ENCODE measurements around the gene RIPK4. TPM values are rescaled to one million over a fixed set of nuclear protein-coding genes. Genes with fewer than 3 reads are reported as not detected.
"Not testable (repeated sequence)": the region's sequence is repeated elsewhere in the genome, so short reads cannot be mapped to it uniquely, and the experiment has no call there.

RIPK4 gene
- polyA plus RNA-seq, 1 donor from 2014 or later, result not detected

DNA sequence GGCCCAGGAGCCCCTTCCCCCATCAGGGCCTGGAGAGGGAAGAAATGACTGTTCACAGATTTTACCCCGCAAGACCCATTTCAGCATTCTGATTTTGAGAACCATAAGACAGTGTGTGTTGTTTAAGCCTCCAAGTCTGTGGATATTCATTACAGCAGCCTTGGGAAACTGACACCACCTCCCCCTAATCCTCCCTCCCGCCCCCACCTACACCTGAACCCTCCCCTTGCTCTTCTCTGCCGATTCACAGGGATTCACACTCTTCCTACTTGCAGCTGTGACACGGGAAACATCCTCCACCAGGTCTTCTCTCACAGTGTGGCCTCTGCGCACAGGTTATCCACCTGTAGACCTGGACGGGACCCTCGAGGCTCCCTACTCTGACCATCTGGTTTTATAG lies 50.1 kb downstream of the RIPK4 start:
- Histone ChIP-seq H3K4me2 (ENCODE audit: low read length) (no peak overlapping the region), H3K36me3 (ENCODE audit: insufficient read depth, low read length) (no peaks in the 10 kb centered on the region), H3K27ac (ENCODE audit: low read length) (no peak overlapping the region), H3F3A (ENCODE audit: insufficient read depth, low read length, poor library complexity, severe bottlenecking) (no peaks in the 10 kb centered on the region), H2AFZ (ENCODE audit: low read depth, low read length) (no peak overlapping the region), H4K20me1 (ENCODE audit: insufficient read depth) (no peaks in the 10 kb centered on the region), H3K9ac (ENCODE audit: low read length) (no peak overlapping the region), H3K27me3 (ENCODE audit: insufficient read depth, low read depth, low read length) (no peaks in the 10 kb centered on the region), H3K79me2 (replicated peaks; ENCODE audit: insufficient read depth, low read length) (no peaks in the 10 kb centered on the region), H3K4me3 (ENCODE audit: low read length) (no peak overlapping the region), H3K9me3 (ENCODE audit: low read length) (no peaks in the 10 kb centered on the region), H3K9me2 (ENCODE audit: insufficient read depth, low read length) (no peaks in the 10 kb centered on the region)
- TF ChIP-seq TAF1 (IDR thresholded peaks at IDR 0.05; ENCODE audit: low read depth) (no peak), RAD21 (conservative IDR thresholded peaks at IDR 0.05) (no peak), POLR2AphosphoS5 (IDR thresholded peaks at IDR 0.05) (no peak), SMC3 (conservative IDR thresholded peaks at IDR 0.05; ENCODE audit: poor library complexity) (no peak), MXI1 (conservative IDR thresholded peaks at IDR 0.05; ENCODE audit: poor library complexity, severe bottlenecking) (no peak), CTCF (IDR thresholded peaks at IDR 0.05; ENCODE audit: poor library complexity, severe bottlenecking) (no peak), EZH2 (IDR thresholded peaks at IDR 0.05; ENCODE audit: borderline replicate concordance, insufficient read depth, low read length, poor library complexity, severe bottlenecking) (no peak), EP300 (conservative IDR thresholded peaks at IDR 0.05; ENCODE audit: poor library complexity, severe bottlenecking) (no peak)
- TF ChIP-seq, protein P1, sequence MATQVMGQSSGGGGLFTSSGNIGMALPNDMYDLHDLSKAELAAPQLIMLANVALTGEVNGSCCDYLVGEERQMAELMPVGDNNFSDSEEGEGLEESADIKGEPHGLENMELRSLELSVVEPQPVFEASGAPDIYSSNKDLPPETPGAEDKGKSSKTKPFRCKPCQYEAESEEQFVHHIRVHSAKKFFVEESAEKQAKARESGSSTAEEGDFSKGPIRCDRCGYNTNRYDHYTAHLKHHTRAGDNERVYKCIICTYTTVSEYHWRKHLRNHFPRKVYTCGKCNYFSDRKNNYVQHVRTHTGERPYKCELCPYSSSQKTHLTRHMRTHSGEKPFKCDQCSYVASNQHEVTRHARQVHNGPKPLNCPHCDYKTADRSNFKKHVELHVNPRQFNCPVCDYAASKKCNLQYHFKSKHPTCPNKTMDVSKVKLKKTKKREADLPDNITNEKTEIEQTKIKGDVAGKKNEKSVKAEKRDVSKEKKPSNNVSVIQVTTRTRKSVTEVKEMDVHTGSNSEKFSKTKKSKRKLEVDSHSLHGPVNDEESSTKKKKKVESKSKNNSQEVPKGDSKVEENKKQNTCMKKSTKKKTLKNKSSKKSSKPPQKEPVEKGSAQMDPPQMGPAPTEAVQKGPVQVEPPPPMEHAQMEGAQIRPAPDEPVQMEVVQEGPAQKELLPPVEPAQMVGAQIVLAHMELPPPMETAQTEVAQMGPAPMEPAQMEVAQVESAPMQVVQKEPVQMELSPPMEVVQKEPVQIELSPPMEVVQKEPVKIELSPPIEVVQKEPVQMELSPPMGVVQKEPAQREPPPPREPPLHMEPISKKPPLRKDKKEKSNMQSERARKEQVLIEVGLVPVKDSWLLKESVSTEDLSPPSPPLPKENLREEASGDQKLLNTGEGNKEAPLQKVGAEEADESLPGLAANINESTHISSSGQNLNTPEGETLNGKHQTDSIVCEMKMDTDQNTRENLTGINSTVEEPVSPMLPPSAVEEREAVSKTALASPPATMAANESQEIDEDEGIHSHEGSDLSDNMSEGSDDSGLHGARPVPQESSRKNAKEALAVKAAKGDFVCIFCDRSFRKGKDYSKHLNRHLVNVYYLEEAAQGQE (IDR thresholded peaks at IDR 0.05; ENCODE audit: borderline replicate concordance), result no peak

DNA sequence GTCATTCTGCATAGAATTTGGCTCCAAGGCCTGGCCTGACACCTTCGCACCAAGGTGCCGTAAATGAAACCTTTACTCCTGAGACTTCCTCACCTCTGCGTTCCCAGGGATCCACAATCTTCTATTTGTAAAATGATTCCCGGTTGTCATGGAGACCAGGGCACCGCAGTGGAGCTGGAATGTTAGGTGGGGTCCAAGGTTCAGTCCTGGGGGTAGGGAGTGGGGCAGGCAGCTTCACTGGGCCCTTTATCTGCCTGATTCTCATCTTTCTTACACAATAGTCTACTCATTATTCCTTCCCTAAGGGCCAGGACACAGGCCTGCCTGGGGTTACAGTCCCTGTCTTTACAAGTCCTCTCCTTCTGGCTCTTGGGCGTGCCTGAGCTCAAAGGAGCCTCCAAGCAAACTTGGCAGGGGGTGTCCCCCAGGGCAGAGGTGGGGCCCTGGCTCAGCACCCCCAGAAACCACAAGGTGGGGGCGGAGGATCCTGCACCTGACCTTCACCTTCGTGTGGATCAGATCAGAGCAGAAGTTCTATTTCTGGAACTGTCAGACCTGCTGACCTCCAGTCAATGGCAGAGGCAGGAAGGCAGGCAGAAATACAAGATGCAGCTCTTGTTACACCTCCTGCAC lies 51.1 kb downstream of the RIPK4 start:
- Histone ChIP-seq H3K9ac (ENCODE audit: low read length) (no peak overlapping the region), H4K20me1 (ENCODE audit: insufficient read depth) (no peaks in the 10 kb centered on the region), H3K27me3 (ENCODE audit: insufficient read depth, low read depth, low read length) (no peaks in the 10 kb centered on the region), H3F3A (ENCODE audit: insufficient read depth, low read length, poor library complexity, severe bottlenecking) (no peaks in the 10 kb centered on the region), H3K9me3 (ENCODE audit: low read length) (no peaks in the 10 kb centered on the region), H3K4me2 (ENCODE audit: low read length) (no peak overlapping the region), H2AFZ (ENCODE audit: low read depth, low read length) (no peak overlapping the region), H3K79me2 (replicated peaks; ENCODE audit: insufficient read depth, low read length) (no peaks in the 10 kb centered on the region), H3K4me3 (ENCODE audit: low read length) (no peak overlapping the region), H3K36me3 (ENCODE audit: insufficient read depth, low read length) (no peaks in the 10 kb centered on the region), H3K9me2 (ENCODE audit: insufficient read depth, low read length) (no peaks in the 10 kb centered on the region), H3K27ac (ENCODE audit: low read length) (no peak overlapping the region)
- TF ChIP-seq POLR2AphosphoS5 (IDR thresholded peaks at IDR 0.05) (no peak), EZH2 (IDR thresholded peaks at IDR 0.05; ENCODE audit: borderline replicate concordance, insufficient read depth, low read length, poor library complexity, severe bottlenecking) (no peak), CTCF (IDR thresholded peaks at IDR 0.05; ENCODE audit: poor library complexity, severe bottlenecking) (no peak), MXI1 (conservative IDR thresholded peaks at IDR 0.05; ENCODE audit: poor library complexity, severe bottlenecking) (no peak), SMC3 (conservative IDR thresholded peaks at IDR 0.05; ENCODE audit: poor library complexity) (no peak), EP300 (conservative IDR thresholded peaks at IDR 0.05; ENCODE audit: poor library complexity, severe bottlenecking) (no peak), RAD21 (conservative IDR thresholded peaks at IDR 0.05) (no peak), TAF1 (IDR thresholded peaks at IDR 0.05; ENCODE audit: low read depth) (no peak)
- TF ChIP-seq, protein P1 (IDR thresholded peaks at IDR 0.05; ENCODE audit: borderline replicate concordance), result no peak

GRCh38 chr21:41714299-41714865 lies 52.5 kb downstream of the RIPK4 start:
- H3K27ac ChIP-seq (ENCODE audit: low read length); H3F3A ChIP-seq (ENCODE audit: insufficient read depth, low read length, poor library complexity, severe bottlenecking): not testable (repeated sequence)

More at GRCh38 chr21:41714299-41714865, 52.5 kb downstream of the RIPK4 start:
- H3K9ac ChIP-seq (ENCODE audit: low read length); H2AFZ ChIP-seq (ENCODE audit: low read depth, low read length); H3K79me2 ChIP-seq (replicated peaks; ENCODE audit: insufficient read depth, low read length); H3K9me2 ChIP-seq (ENCODE audit: insufficient read depth, low read length); H3K27me3 ChIP-seq (ENCODE audit: insufficient read depth, low read depth, low read length); H3K4me2 ChIP-seq (ENCODE audit: low read length); H3K4me3 ChIP-seq (ENCODE audit: low read length); H4K20me1 ChIP-seq (ENCODE audit: insufficient read depth); H3K9me3 ChIP-seq (ENCODE audit: low read length); H3K36me3 ChIP-seq (ENCODE audit: insufficient read depth, low read length): not testable (repeated sequence)
